Measurements from ENCODE around the gene SLC6A9. TPM values are rescaled to one million over a fixed set of nuclear protein-coding genes. Genes with fewer than 3 reads are reported as not detected.

Gene SLC6A9
- polyA plus RNA-seq, 3 donors, result not detected

DNA sequence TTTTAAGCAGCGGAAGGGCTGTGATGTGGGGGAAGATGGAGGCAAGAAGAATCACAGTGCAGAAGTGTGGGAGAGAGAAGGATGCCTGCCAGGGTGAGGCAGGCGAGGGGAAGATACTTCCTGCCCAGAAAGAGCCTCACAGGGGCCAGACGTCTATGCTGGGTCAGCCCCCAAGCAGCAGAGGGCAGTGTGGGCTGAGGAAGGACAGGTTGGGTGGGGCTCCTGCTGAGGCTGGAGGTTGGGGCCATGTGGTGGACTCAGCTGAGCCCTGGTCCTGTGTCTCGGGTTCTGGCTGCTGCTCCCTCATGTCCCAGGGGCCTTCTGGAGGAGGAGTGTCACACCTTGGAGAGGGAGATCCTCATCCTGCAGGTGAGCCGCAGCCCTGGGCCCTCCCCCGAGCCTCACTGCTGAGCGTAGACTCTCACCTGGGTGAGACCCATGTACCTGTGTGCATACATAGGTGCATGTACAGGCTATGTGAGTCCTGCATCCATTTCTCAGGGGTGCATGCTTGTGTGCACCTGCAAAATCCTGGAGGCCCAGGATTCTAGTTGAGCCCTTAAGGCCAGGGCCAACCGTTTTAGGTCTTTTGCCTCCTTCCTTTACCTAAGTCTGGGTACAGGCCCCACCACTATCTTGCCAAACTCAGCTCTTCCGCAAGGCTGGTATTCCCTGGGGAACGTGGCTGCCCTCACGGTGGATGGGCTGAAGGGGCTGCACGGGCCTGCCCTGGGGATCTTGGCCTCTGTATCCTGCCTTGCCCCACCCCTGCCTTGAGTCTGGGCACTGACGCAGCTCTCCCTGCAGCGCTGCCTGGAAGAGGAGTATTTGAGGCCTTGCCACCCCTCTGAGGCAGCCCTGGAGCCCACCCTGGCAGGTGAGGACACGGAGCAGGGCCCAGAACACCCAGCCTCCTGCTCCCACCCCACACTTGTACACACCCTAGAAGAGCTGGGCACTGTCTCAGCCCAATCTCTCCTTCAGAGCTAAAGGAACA, 36.2 kb downstream of the SLC6A9 start:
- DNase-seq, result no peak
- no peaks in the 10 kb centered on the region for H3K27me3 ChIP-seq (ENCODE audit: control insufficient read depth in 2 of 2, insufficient read depth in 2 of 2, low read length in 2 of 2)
- H3K27ac ChIP-seq (ENCODE audit: low read depth in 1 of 2, low read length in 2 of 2), result no peak overlapping the region
- no peaks in the 10 kb centered on the region for H4K20me1 ChIP-seq (ENCODE audit: insufficient read depth, low read length)
- no peaks in the 10 kb centered on the region for H3K9me3 ChIP-seq (replicated peaks in 1 of 2; ENCODE audit: control insufficient read depth in 1 of 2, insufficient read depth in 1 of 2, low read length in 2 of 2)
- no peaks in the 10 kb centered on the region for H3K36me3 ChIP-seq (replicated peaks in 1 of 2; ENCODE audit: control insufficient read depth in 1 of 2, insufficient read depth in 2 of 2, low read length in 2 of 2)
- no peak overlapping the region for H3K4me3 ChIP-seq (replicated peaks in 1 of 3; ENCODE audit: low read depth in 2 of 3, low read length in 3 of 3)
- H3K4me3 Mint-ChIP-seq, result no peak overlapping the region
- no peak overlapping the region for H3K4me2 ChIP-seq (replicated peaks; ENCODE audit: extremely low read depth, low read length, poor library complexity, severe bottlenecking)
- no peak overlapping the region for H2AFZ ChIP-seq (ENCODE audit: insufficient read depth, low read depth, low read length, poor library complexity, severe bottlenecking)
- no peak overlapping the region for H3K9ac ChIP-seq (ENCODE audit: insufficient read depth, low read length, poor library complexity, severe bottlenecking)
- peaks cover 2 to 9% (median 9%) of the 10 kb centered on the region in 3 donors for H3K27me3 Mint-ChIP-seq (ENCODE audit: low read depth in 3 of 3)
- peaks cover 13 to 19% of the 10 kb centered on the region in 2 donors for H3K4me1 ChIP-seq (ENCODE audit: control insufficient read depth in 1 of 2, insufficient read depth in 2 of 2, low read length in 2 of 2)
- H3K79me2 ChIP-seq (ENCODE audit: insufficient read depth, low read length), result no peaks in the 10 kb centered on the region
- H3K27ac Mint-ChIP-seq, result peak overlapping the region in 1 of 7 donors; percentile 60
- TF ChIP-seq, protein P1, sequence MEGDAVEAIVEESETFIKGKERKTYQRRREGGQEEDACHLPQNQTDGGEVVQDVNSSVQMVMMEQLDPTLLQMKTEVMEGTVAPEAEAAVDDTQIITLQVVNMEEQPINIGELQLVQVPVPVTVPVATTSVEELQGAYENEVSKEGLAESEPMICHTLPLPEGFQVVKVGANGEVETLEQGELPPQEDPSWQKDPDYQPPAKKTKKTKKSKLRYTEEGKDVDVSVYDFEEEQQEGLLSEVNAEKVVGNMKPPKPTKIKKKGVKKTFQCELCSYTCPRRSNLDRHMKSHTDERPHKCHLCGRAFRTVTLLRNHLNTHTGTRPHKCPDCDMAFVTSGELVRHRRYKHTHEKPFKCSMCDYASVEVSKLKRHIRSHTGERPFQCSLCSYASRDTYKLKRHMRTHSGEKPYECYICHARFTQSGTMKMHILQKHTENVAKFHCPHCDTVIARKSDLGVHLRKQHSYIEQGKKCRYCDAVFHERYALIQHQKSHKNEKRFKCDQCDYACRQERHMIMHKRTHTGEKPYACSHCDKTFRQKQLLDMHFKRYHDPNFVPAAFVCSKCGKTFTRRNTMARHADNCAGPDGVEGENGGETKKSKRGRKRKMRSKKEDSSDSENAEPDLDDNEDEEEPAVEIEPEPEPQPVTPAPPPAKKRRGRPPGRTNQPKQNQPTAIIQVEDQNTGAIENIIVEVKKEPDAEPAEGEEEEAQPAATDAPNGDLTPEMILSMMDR (IDR thresholded peaks at IDR 0.05), result no peak
- peaks cover 18% of the 10 kb centered on the region for H3K4me1 Mint-ChIP-seq
- H3K9me3 Mint-ChIP-seq, result no peaks in the 10 kb centered on the region
- H3K36me3 Mint-ChIP-seq, result no peaks in the 10 kb centered on the region
- intact Hi-C loops (cut with micrococcal nuclease), result no loop called here
- 79% methylated on average over 13 of the region's 15 CpGs for WGBS (ENCODE audit: insufficient coverage)

DNA sequence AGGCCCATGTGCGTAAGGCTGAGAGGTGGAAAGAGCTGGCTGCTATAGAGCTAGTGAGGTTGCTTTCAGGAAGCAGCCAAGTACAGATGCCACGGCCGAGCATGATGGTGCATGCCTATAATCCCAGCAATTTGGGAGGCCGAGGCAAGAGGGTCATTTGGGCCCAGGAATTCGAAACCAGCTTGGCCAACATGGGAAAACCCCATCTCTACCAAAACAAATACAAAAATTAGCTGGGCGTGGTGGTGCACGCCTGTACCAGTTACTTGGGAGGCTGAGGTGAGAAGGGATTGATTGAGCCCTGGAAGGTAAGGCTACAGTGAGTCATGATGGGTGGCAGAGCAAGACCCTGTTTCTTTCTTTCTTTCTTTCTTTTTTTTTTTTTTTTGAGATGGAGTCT, 37.2 kb downstream of the SLC6A9 start:
- Histone ChIP-seq H3K9ac (ENCODE audit: insufficient read depth, low read length, poor library complexity, severe bottlenecking) (no peak overlapping the region), H2AFZ (ENCODE audit: insufficient read depth, low read depth, low read length, poor library complexity, severe bottlenecking) (no peak overlapping the region), H3K4me1 (ENCODE audit: control insufficient read depth in 1 of 2, insufficient read depth in 2 of 2, low read length in 2 of 2) (peaks cover 13 to 19% of the 10 kb centered on the region in 2 donors), H3K27me3 (ENCODE audit: control insufficient read depth in 2 of 2, insufficient read depth in 2 of 2, low read length in 2 of 2) (no peaks in the 10 kb centered on the region), H3K4me3 (replicated peaks in 1 of 3; ENCODE audit: low read depth in 2 of 3, low read length in 3 of 3) (no peak overlapping the region), H3K79me2 (ENCODE audit: insufficient read depth, low read length) (no peaks in the 10 kb centered on the region), H3K36me3 (replicated peaks in 1 of 2; ENCODE audit: control insufficient read depth in 1 of 2, insufficient read depth in 2 of 2, low read length in 2 of 2) (no peaks in the 10 kb centered on the region), H3K27ac (ENCODE audit: low read depth in 1 of 2, low read length in 2 of 2) (no peak overlapping the region), H3K9me3 (replicated peaks in 1 of 2; ENCODE audit: control insufficient read depth in 1 of 2, insufficient read depth in 1 of 2, low read length in 2 of 2) (no peaks in the 10 kb centered on the region), H4K20me1 (ENCODE audit: insufficient read depth, low read length) (no peaks in the 10 kb centered on the region), H3K4me2 (replicated peaks; ENCODE audit: extremely low read depth, low read length, poor library complexity, severe bottlenecking) (no peak overlapping the region)
- Mint-ChIP-seq H3K27ac (no peak overlapping the region), H3K27me3 (ENCODE audit: low read depth in 3 of 3) (peaks cover 2 to 11% (median 10%) of the 10 kb centered on the region in 3 donors), H3K4me1 (peaks cover 18% of the 10 kb centered on the region), H3K9me3 (no peaks in the 10 kb centered on the region), H3K36me3 (no peaks in the 10 kb centered on the region), H3K4me3 (no peak overlapping the region)
- intact Hi-C loops (cut with micrococcal nuclease), result no loop called here
- DNase-seq, result no peak
- 83% methylated on average over 1 of the region's 7 CpGs for WGBS (ENCODE audit: insufficient coverage)
- TF ChIP-seq, protein P1 (IDR thresholded peaks at IDR 0.05), result no peak

Measured in CD14-positive monocyte (primary cell).